NCI-H146 treated with DMSO at 0.1 percent for 48 hours (cell line): Measurements from ENCODE around the gene LRCOL1.

Experiments
- DNase-seq: peaks from one replicate; lab custom pipeline; 2025; ENCODE audit not compliant: unreplicated experiment; lab: John Stamatoyannopoulos, UW

The LRCOL1 gene

GRCh38 chr12:132583736-132584135 lies 26.6 kb downstream of the LRCOL1 start:
- DNase-seq, result no peak

- no peak for DNase-seq
Measured at GRCh38 chr12:132583411-132583710, 27.0 kb downstream of the LRCOL1 start.

GRCh38 chr12:132582582-132583410 lies 27.6 kb downstream of the LRCOL1 start:
- DNase-seq, result no peak

- no peak for DNase-seq
Measured at GRCh38 chr12:132582058-132582420, 28.3 kb downstream of the LRCOL1 start.

GRCh38 chr12:132581348-132582057 lies 28.9 kb downstream of the LRCOL1 start:
- no peak for DNase-seq

- no peak for DNase-seq
Measured at GRCh38 chr12:132580701-132581292, 29.6 kb downstream of the LRCOL1 start.

GRCh38 chr12:132579744-132580143 lies 30.6 kb downstream of the LRCOL1 start:
- no peak for DNase-seq

GRCh38 chr12:132578826-132579225 lies 31.6 kb downstream of the LRCOL1 start:
- DNase-seq, result no peak

GRCh38 chr12:132578118-132578517 lies 32.3 kb downstream of the LRCOL1 start:
- no peak for DNase-seq

GRCh38 chr12:132577191-132577920 lies 33.0 kb downstream of the LRCOL1 start:
- DNase-seq, result no peak

- DNase-seq, result no peak
Measured at GRCh38 chr12:132576701-132577100, 33.7 kb downstream of the LRCOL1 start.

GRCh38 chr12:132575661-132576060 lies 34.7 kb downstream of the LRCOL1 start:
- no peak for DNase-seq

GRCh38 chr12:132574271-132574996 lies 35.9 kb downstream of the LRCOL1 start:
- DNase-seq, result no peak

- DNase-seq, result no peak
Measured at GRCh38 chr12:132572801-132573760, 37.3 kb downstream of the LRCOL1 start.

GRCh38 chr12:132572106-132572505 lies 38.3 kb downstream of the LRCOL1 start:
- no peak for DNase-seq

- no peak for DNase-seq
Measured at GRCh38 chr12:132571598-132571997, 38.8 kb downstream of the LRCOL1 start.

- DNase-seq, result no peak
Measured at GRCh38 chr12:132571051-132571450, 39.3 kb downstream of the LRCOL1 start.

- no peak for DNase-seq
Measured at GRCh38 chr12:132570635-132571034, 39.7 kb downstream of the LRCOL1 start.

GRCh38 chr12:132569856-132570480 lies 40.4 kb downstream of the LRCOL1 start:
- DNase-seq, result no peak
